Keratinocyte (primary cell): ENCODE measurements around the gene FBRSL1. TPM values are rescaled to one million over a fixed set of nuclear protein-coding genes. Genes with fewer than 3 reads are reported as not detected.

Source experiments
- DNase-seq: peaks from one replicate; pipeline ENCODE4 v3.0.0-alpha.2; 2011; ENCODE audit warnings: low read depth, missing footprints, low spot score
- FAIRE-seq: peaks from 2 replicates; lab custom pipeline; 2011; peaks lifted over from hg19 to GRCh38; lab: Jason Lieb, UNC
- H2AFZ ChIP-seq: 2 replicates; pipeline ENCODE4 v1.6.0; 2012; ENCODE audit warnings: low read length, control low read depth, inconsistent platforms; ENCODE audit not compliant: control insufficient read depth
- H3K27ac ChIP-seq: 2 replicates; pipeline ENCODE4 v1.5.1; 2011; ENCODE audit warnings: low read length; ENCODE audit not compliant: control insufficient read depth, insufficient read depth
- H3K27me3 ChIP-seq: 3 replicates; pipeline ENCODE4 v1.6.0; 2011; ENCODE audit warnings: low read length; ENCODE audit not compliant: control insufficient read depth, insufficient read depth; ENCODE audit errors: extremely low read depth
- H3K36me3 ChIP-seq, 2 experiments: 2 replicates in 1 of 2; 3 replicates in 1 of 2; pipeline ENCODE4 v1.5.1; 2011; ENCODE audit warnings: low read length in 2 of 2, mild to moderate bottlenecking in 1 of 2; ENCODE audit not compliant: control insufficient read depth in 2 of 2, insufficient read depth in 2 of 2; ENCODE audit errors: extremely low read depth in 1 of 2
- H3K4me1 ChIP-seq: 3 replicates; pipeline ENCODE4 v1.5.1; 2011; ENCODE audit warnings: low read length; ENCODE audit not compliant: control insufficient read depth, insufficient read depth; ENCODE audit errors: extremely low read depth
- H3K4me2 ChIP-seq: 3 replicates; pipeline ENCODE4 v1.6.0; 2011; ENCODE audit warnings: low read depth, low read length; ENCODE audit not compliant: control insufficient read depth, insufficient read depth; ENCODE audit errors: extremely low read depth
- H3K4me3 ChIP-seq, 3 experiments: fragments of 200-600 bp in 1 of 3; sonication (generic) in 1 of 3; 2 replicates in 2 of 3; 3 replicates in 1 of 3; pipeline ENCODE4 v1.5.1; 2011 to 2016; ENCODE audit warnings: low read length in 3 of 3, mild to moderate bottlenecking in 3 of 3, control low read depth in 2 of 3, inconsistent platforms in 1 of 3, low read depth in 1 of 3, mixed read lengths in 1 of 3, mixed run types in 1 of 3, moderate library complexity in 1 of 3; ENCODE audit not compliant: control insufficient read depth in 2 of 3, insufficient read depth in 2 of 3; ENCODE audit errors: extremely low read depth in 1 of 3
- H3K79me2 ChIP-seq: 2 replicates; pipeline ENCODE4 v1.6.0; 2012; ENCODE audit warnings: low read length; ENCODE audit not compliant: control insufficient read depth, insufficient read depth
- H3K9ac ChIP-seq: 3 replicates; pipeline ENCODE4 v1.6.0; 2011; ENCODE audit warnings: low read length; ENCODE audit not compliant: control insufficient read depth, insufficient read depth; ENCODE audit errors: extremely low read depth
- H3K9me1 ChIP-seq: 3 replicates; pipeline ENCODE4 v1.6.0; 2011; ENCODE audit warnings: low read length; ENCODE audit not compliant: control insufficient read depth, insufficient read depth; ENCODE audit errors: extremely low read depth
- H3K9me3 ChIP-seq: 2 replicates; pipeline ENCODE4 v1.5.1; 2012; ENCODE audit warnings: low read depth, low read length; ENCODE audit not compliant: control insufficient read depth
- H4K20me1 ChIP-seq: 3 replicates; pipeline ENCODE4 v1.6.0; 2011; ENCODE audit warnings: low read length; ENCODE audit not compliant: control insufficient read depth, insufficient read depth; ENCODE audit errors: extremely low read depth
- EZH2 ChIP-seq: IDR thresholded peaks from one replicate; pipeline ENCODE4 v1.6.1; 2012; ENCODE audit warnings: inconsistent platforms, mild to moderate bottlenecking, low read length, moderate library complexity
- dilution Hi-C: fragments of 300-500 bp; cut with MboI; formaldehyde crosslinking; loops from one replicate; pipeline ENCODE4 v1.7.0; 2020; ENCODE audit warnings: low sequenced_read_pairs; ENCODE audit not compliant: extremely low pct_ligation_motif_present
- polyA plus RNA-seq, 5 experiments: library from polyadenylated mRNA; depleted of rRNA in 3 of 5; stranded (reverse) in 3 of 5; stranded (forward) in 1 of 5; unstranded in 1 of 5; fragments of >200 nt; gene quantifications; 1 replicate in 1 of 5; 2 replicates in 3 of 5; 3 replicates in 1 of 5; pipeline versions ENCODE4 v1.2.1 to v1.2.3, GENCODE V29; 2011 to 2012; ENCODE audit warnings: missing spikeins in 2 of 5, low read depth in 1 of 5, low replicate concordance in 1 of 5
- TF ChIP-seq, protein P1 (sequence below), 3 experiments: IDR thresholded peaks in 1 of 3; conservative IDR thresholded peaks in 1 of 3; optimal IDR thresholded peaks in 1 of 3; 2 replicates in 2 of 3; 3 replicates in 1 of 3; pipeline versions ENCODE3 to v1.5.1; 2011; ENCODE audit warnings: low read length in 3 of 3, mild to moderate bottlenecking in 3 of 3, moderate library complexity in 2 of 3, control low read depth in 1 of 3, inconsistent platforms in 1 of 3; ENCODE audit not compliant: insufficient read depth in 2 of 3; ENCODE audit errors: extremely low read depth in 1 of 3

Gene FBRSL1
- polyA plus RNA-seq, 1 donor (not counting 4 experiments of a cell fraction or from before 2014, with no cell fraction given) = 0.89 TPM

GRCh38 chr12:132545955-132546354 lies 56.0 kb downstream of the FBRSL1 start:
- H3K27ac ChIP-seq = no peak overlapping the region
- no peak overlapping the region for H3K4me3 ChIP-seq
- no peak overlapping the region for H2AFZ ChIP-seq
- peaks cover 0 to 2% of the 10 kb centered on the region in 2 experiments for H3K36me3 ChIP-seq
- peaks cover 3% of the 10 kb centered on the region for H4K20me1 ChIP-seq
- no peaks in the 10 kb centered on the region for H3K9me1 ChIP-seq
- peaks cover 2% of the 10 kb centered on the region for H3K4me1 ChIP-seq
- DNase-seq (no peak), FAIRE-seq (no peak)
- dilution Hi-C loops = no loop called here
- no peak overlapping the region for H3K9ac ChIP-seq
- no peaks in the 10 kb centered on the region for H3K79me2 ChIP-seq
- TF ChIP-seq, protein P1, sequence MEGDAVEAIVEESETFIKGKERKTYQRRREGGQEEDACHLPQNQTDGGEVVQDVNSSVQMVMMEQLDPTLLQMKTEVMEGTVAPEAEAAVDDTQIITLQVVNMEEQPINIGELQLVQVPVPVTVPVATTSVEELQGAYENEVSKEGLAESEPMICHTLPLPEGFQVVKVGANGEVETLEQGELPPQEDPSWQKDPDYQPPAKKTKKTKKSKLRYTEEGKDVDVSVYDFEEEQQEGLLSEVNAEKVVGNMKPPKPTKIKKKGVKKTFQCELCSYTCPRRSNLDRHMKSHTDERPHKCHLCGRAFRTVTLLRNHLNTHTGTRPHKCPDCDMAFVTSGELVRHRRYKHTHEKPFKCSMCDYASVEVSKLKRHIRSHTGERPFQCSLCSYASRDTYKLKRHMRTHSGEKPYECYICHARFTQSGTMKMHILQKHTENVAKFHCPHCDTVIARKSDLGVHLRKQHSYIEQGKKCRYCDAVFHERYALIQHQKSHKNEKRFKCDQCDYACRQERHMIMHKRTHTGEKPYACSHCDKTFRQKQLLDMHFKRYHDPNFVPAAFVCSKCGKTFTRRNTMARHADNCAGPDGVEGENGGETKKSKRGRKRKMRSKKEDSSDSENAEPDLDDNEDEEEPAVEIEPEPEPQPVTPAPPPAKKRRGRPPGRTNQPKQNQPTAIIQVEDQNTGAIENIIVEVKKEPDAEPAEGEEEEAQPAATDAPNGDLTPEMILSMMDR (optimal IDR thresholded peaks at IDR 0.05 in 1 of 3, IDR thresholded peaks at IDR 0.05 in 1 of 3, conservative IDR thresholded peaks at IDR 0.05 in 1 of 3; ENCODE audit: extremely low read depth in 1 of 3, insufficient read depth in 2 of 3, low read length in 3 of 3) = no peak
- no peak for TF ChIP-seq EZH2
- H3K9me3 ChIP-seq = no peaks in the 10 kb centered on the region
- H3K4me2 ChIP-seq = no peak overlapping the region
- H3K27me3 ChIP-seq = no peaks in the 10 kb centered on the region

GRCh38 chr12:132546647-132547046 lies 56.7 kb downstream of the FBRSL1 start:
- no peak for FAIRE-seq
- dilution Hi-C loops = no loop called here
- no peak for TF ChIP-seq EZH2
- TF ChIP-seq, protein P1 (optimal IDR thresholded peaks at IDR 0.05 in 1 of 3, IDR thresholded peaks at IDR 0.05 in 1 of 3, conservative IDR thresholded peaks at IDR 0.05 in 1 of 3; ENCODE audit: extremely low read depth in 1 of 3, insufficient read depth in 2 of 3, low read length in 3 of 3) = no peak
- no peak for DNase-seq
- H3K4me2 ChIP-seq = no peak overlapping the region
- H3K27me3 ChIP-seq = no peaks in the 10 kb centered on the region
- peaks cover 3% of the 10 kb centered on the region for H4K20me1 ChIP-seq
- peaks cover 0 to 2% of the 10 kb centered on the region in 2 experiments for H3K36me3 ChIP-seq
- no peak overlapping the region for H3K4me3 ChIP-seq
- no peak overlapping the region for H3K9ac ChIP-seq
- no peaks in the 10 kb centered on the region for H3K79me2 ChIP-seq
- H3K9me1 ChIP-seq = no peaks in the 10 kb centered on the region
- no peak overlapping the region for H3K27ac ChIP-seq
- peaks cover 2% of the 10 kb centered on the region for H3K4me1 ChIP-seq
- H2AFZ ChIP-seq = no peak overlapping the region
- no peaks in the 10 kb centered on the region for H3K9me3 ChIP-seq
